Activated naive CD8-positive, alpha-beta T cell (primary cell): Measurements from ENCODE around the gene ART5.
"Not testable (repeated sequence)": the region's sequence is repeated elsewhere in the genome, so short reads cannot be mapped to it uniquely, and the experiment has no call there.

Experiments used
- H3K27ac Mint-ChIP-seq: one replicate; pipeline ENCODE4 v1.8.0; 2021; ENCODE audit warnings: mixed read lengths
- H3K27me3 Mint-ChIP-seq: one replicate; pipeline ENCODE4 v1.8.0; 2021; ENCODE audit warnings: mixed read lengths
- H3K36me3 Mint-ChIP-seq: one replicate; pipeline ENCODE4 v1.8.0; 2021; ENCODE audit warnings: mixed read lengths
- H3K4me1 Mint-ChIP-seq: one replicate; pipeline ENCODE4 v1.8.0; 2021; ENCODE audit warnings: low read depth, mixed read lengths
- H3K4me3 Mint-ChIP-seq: one replicate; pipeline ENCODE4 v1.8.0; 2021; ENCODE audit warnings: mild to moderate bottlenecking, mixed read lengths
- H3K9me3 Mint-ChIP-seq: one replicate; pipeline ENCODE4 v1.8.0; 2021; ENCODE audit warnings: low read depth, mixed read lengths

The ART5 gene

GRCh38 chr11:3665336-3666022, 23.7 kb upstream of the ART5 start:
- no peak overlapping the region for H3K27ac Mint-ChIP-seq
- H3K9me3 Mint-ChIP-seq: no peaks in the 10 kb centered on the region
- H3K4me3 Mint-ChIP-seq: no peak overlapping the region
- H3K36me3 Mint-ChIP-seq: peaks cover 10% of the 10 kb centered on the region
- H3K27me3 Mint-ChIP-seq: no peaks in the 10 kb centered on the region
- no peaks in the 10 kb centered on the region for H3K4me1 Mint-ChIP-seq

GRCh38 chr11:3664032-3664630, 22.3 kb upstream of the ART5 start:
- no peaks in the 10 kb centered on the region for H3K4me1 Mint-ChIP-seq
- no peaks in the 10 kb centered on the region for H3K9me3 Mint-ChIP-seq
- H3K27ac Mint-ChIP-seq: no peak overlapping the region
- no peak overlapping the region for H3K4me3 Mint-ChIP-seq
- peaks cover 7% of the 10 kb centered on the region for H3K36me3 Mint-ChIP-seq
- H3K27me3 Mint-ChIP-seq: no peaks in the 10 kb centered on the region

DNA sequence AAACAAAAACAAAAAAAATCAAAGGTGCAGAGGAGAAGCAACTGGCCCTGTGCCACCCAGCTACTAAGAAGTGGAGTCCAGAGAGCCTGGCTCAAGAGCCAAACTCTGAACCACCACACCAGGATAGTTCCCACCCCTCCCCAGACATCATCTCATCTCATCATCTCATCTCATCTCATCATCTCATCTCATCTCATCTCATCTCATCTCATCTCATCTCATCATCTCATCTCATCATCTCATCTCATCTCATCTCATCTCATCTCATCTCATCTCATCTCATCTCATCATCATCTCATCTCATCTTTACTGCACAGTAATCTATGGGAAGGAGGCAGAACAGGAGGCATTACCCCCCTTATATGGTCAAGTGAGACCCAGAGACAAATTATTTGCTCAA, 21.1 kb upstream of the ART5 start:
- H3K9me3 Mint-ChIP-seq: no peaks in the 10 kb centered on the region
- peaks cover 5% of the 10 kb centered on the region for H3K36me3 Mint-ChIP-seq
- H3K27me3 Mint-ChIP-seq: peaks cover 5% of the 10 kb centered on the region
- H3K4me1 Mint-ChIP-seq: no peaks in the 10 kb centered on the region
- no peak overlapping the region for H3K4me3 Mint-ChIP-seq
- H3K27ac Mint-ChIP-seq: no peak overlapping the region

DNA sequence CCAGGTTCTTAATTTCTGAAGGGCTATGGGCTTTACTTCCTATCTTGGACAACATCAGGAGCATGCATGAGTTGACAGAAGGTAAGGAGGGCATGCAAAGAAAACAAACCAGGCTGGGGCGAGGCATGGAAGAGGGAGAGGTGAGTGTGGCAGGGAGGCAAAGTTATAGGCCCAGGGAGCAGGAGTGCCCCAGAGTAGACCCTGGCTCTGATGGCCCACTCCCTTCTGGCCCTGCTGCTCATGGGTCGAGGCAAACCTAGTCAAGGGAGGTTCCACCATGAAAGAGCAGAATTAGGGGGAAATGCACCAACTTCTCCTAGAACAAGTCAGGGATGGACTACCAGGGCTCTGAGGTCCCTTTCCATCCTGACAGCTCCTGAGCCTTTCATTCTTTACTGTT, 19.2 kb upstream of the ART5 start:
- H3K9me3 Mint-ChIP-seq: no peaks in the 10 kb centered on the region
- peaks cover 5% of the 10 kb centered on the region for H3K27me3 Mint-ChIP-seq
- H3K4me1 Mint-ChIP-seq: no peaks in the 10 kb centered on the region
- H3K36me3 Mint-ChIP-seq: peaks cover 5% of the 10 kb centered on the region
- H3K4me3 Mint-ChIP-seq: no peak overlapping the region
- H3K27ac Mint-ChIP-seq: no peak overlapping the region

- Mint-ChIP-seq H3K4me3 (no peak overlapping the region), H3K9me3 (no peaks in the 10 kb centered on the region), H3K4me1 (no peaks in the 10 kb centered on the region), H3K36me3 (peaks cover 3% of the 10 kb centered on the region), H3K27me3 (peaks cover 8% of the 10 kb centered on the region), H3K27ac (no peak overlapping the region)
Observed at GRCh38 chr11:3659595-3660515, 18.1 kb upstream of the ART5 start.

GRCh38 chr11:3658252-3658651, 16.5 kb upstream of the ART5 start:
- H3K4me3 Mint-ChIP-seq: no peak overlapping the region
- peaks cover 8% of the 10 kb centered on the region for H3K27me3 Mint-ChIP-seq
- H3K9me3 Mint-ChIP-seq: no peaks in the 10 kb centered on the region
- H3K27ac Mint-ChIP-seq: no peak overlapping the region
- H3K4me1 Mint-ChIP-seq: no peaks in the 10 kb centered on the region
- no peaks in the 10 kb centered on the region for H3K36me3 Mint-ChIP-seq

DNA sequence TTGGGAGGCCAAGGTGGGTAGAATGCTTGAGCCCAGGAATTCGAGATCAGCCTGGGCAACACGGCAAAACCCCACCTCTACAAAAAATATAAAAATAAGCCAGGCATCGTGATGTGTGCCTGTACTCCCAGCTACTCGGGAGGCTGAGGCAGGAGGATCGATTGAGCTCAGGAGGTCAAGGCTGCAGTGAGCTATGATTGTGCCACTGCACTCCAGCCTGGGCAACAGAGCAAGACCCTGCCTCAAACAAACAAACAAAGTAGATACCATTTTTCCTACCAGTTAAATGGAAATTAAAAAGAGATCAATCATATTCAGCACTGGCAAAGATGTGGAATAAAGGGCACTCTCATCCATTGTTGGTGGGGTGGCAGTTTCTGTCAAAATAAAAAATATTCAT, 15.5 kb upstream of the ART5 start:
- not testable (repeated sequence) for H3K36me3 Mint-ChIP-seq, H3K27me3 Mint-ChIP-seq, H3K27ac Mint-ChIP-seq, H3K9me3 Mint-ChIP-seq, H3K4me3 Mint-ChIP-seq, H3K4me1 Mint-ChIP-seq

- Mint-ChIP-seq H3K27me3 (peaks cover 11% of the 10 kb centered on the region), H3K36me3 (no peaks in the 10 kb centered on the region), H3K4me3 (no peak overlapping the region), H3K27ac (no peak overlapping the region), H3K4me1 (no peaks in the 10 kb centered on the region), H3K9me3 (no peaks in the 10 kb centered on the region)
Observed at GRCh38 chr11:3655547-3655946, 13.8 kb upstream of the ART5 start.

DNA sequence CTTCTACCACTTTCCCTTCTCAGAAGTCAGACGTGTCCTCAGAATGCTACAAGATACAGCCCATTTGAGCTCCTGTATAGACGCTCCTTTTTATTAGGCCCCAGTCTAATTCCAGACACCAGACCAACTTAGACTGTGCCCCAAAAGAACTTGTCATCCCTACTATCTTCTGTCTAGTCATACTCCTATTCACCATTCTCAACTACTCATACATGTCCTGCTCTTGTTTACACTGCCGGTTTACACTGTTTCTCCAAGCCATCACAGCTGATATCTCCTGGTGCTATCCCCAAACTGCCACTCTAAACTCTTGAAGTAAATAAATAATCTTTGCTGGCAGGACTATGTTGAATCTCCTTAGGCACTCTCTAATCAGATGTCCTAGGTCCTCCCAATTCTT, 10.7 kb upstream of the ART5 start:
- not testable (repeated sequence) for H3K4me3 Mint-ChIP-seq, H3K4me1 Mint-ChIP-seq, H3K9me3 Mint-ChIP-seq, H3K27ac Mint-ChIP-seq, H3K36me3 Mint-ChIP-seq
- H3K27me3 Mint-ChIP-seq: peaks cover 12% of the 10 kb centered on the region

- H3K36me3 Mint-ChIP-seq, H3K4me1 Mint-ChIP-seq, H3K9me3 Mint-ChIP-seq, H3K27ac Mint-ChIP-seq, H3K4me3 Mint-ChIP-seq: not testable (repeated sequence)
- peaks cover 22% of the 10 kb centered on the region for H3K27me3 Mint-ChIP-seq
Observed at GRCh38 chr11:3649374-3649773, 7.6 kb upstream of the ART5 start.

- H3K9me3 Mint-ChIP-seq, H3K36me3 Mint-ChIP-seq, H3K27ac Mint-ChIP-seq, H3K4me3 Mint-ChIP-seq, H3K4me1 Mint-ChIP-seq: not testable (repeated sequence)
- peaks cover 26% of the 10 kb centered on the region for H3K27me3 Mint-ChIP-seq
Observed at GRCh38 chr11:3648843-3649242, 7.1 kb upstream of the ART5 start.

- Mint-ChIP-seq H3K36me3 (peaks cover 4% of the 10 kb centered on the region), H3K4me1 (peaks cover 6% of the 10 kb centered on the region), H3K27me3 (peaks cover 30% of the 10 kb centered on the region)
Observed at GRCh38 chr11:3645552-3645951, 3.8 kb upstream of the ART5 start.

DNA sequence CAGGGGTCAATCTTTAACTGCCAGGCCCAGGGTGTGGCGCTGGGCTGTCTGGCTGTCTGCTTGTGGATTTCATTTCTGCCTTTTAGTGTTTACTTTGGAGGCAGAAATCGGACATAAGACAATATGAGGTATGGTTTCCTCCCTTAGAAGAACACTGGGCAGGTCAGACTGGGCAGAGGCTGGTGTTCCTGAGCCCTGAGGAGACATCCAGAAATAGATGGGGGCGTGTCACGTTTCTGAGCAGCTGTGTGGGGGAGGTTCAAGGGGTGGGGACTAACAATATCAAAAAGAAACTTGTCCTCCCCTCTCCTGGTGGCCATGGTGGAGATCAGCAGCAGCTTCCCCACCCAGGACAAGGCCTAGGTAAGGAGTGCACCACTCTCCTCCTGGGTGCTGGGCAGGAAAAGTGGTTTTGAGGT, 3.0 kb upstream of the ART5 start, which contains the start of gene ART1:
TSS of gene ART1 (plus strand) at position 312 of the 419 bp plus-strand sequence. CDS start 14,086 bp downstream, outside the sequence.
- H3K36me3 Mint-ChIP-seq: peaks cover 4% of the 10 kb centered on the region
- H3K4me1 Mint-ChIP-seq: peaks cover 6% of the 10 kb centered on the region
- peak within 1 kb of the TSS; percentile 22 for H3K4me3 Mint-ChIP-seq
- no peaks in the 10 kb centered on the region for H3K9me3 Mint-ChIP-seq
- H3K27me3 Mint-ChIP-seq: peaks cover 28% of the 10 kb centered on the region
- H3K27ac Mint-ChIP-seq: no peak within 1 kb of the TSS

More at GRCh38 chr11:3645552-3645951, 3.8 kb upstream of the ART5 start:
- H3K9me3 Mint-ChIP-seq: no peaks in the 10 kb centered on the region
- H3K4me3 Mint-ChIP-seq: no peak overlapping the region
- no peak overlapping the region for H3K27ac Mint-ChIP-seq

DNA sequence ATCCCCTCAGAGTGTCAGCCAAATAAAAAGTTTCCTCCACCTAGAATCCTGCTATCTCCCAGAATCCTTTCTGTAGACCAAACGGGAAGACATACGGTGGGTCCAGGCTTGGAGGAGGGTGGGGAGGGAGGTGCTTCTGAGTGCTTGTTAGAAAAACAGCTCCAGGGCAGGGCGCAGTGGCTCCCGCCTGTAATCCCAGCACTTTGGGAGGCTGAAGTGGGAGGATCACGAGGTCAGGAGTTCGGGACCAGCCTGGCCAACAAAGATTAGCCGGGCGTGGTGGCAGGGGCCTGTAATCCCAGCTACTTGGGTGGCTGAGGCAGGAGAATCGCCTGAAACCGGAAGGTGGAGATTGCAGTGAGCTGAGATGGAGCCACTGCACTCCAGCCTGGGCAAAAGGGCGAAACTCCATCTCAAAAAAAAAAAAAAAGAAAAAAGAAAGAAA, 1.3 kb upstream of the ART5 start:
- H3K4me1 Mint-ChIP-seq, H3K27ac Mint-ChIP-seq, H3K36me3 Mint-ChIP-seq, H3K9me3 Mint-ChIP-seq: not testable (repeated sequence)
- Mint-ChIP-seq H3K4me3 (peak overlapping the region; percentile 82), H3K27me3 (peaks cover 27% of the 10 kb centered on the region)
